Keratinocyte (primary cell): ENCODE measurements around the gene FAM219B.

ENCODE experiments used
- EZH2 ChIP-seq: IDR thresholded peaks from one replicate; pipeline ENCODE4 v1.6.1; 2012; ENCODE audit warnings: inconsistent platforms, mild to moderate bottlenecking, low read length, moderate library complexity
- TF ChIP-seq, protein P1 (sequence below), 3 experiments: IDR thresholded peaks in 1 of 3; conservative IDR thresholded peaks in 1 of 3; optimal IDR thresholded peaks in 1 of 3; 2 replicates in 2 of 3; 3 replicates in 1 of 3; pipeline versions ENCODE3 to v1.5.1; 2011; ENCODE audit warnings: low read length in 3 of 3, mild to moderate bottlenecking in 3 of 3, moderate library complexity in 2 of 3, control low read depth in 1 of 3, inconsistent platforms in 1 of 3; ENCODE audit not compliant: insufficient read depth in 2 of 3; ENCODE audit errors: extremely low read depth in 1 of 3

DNA sequence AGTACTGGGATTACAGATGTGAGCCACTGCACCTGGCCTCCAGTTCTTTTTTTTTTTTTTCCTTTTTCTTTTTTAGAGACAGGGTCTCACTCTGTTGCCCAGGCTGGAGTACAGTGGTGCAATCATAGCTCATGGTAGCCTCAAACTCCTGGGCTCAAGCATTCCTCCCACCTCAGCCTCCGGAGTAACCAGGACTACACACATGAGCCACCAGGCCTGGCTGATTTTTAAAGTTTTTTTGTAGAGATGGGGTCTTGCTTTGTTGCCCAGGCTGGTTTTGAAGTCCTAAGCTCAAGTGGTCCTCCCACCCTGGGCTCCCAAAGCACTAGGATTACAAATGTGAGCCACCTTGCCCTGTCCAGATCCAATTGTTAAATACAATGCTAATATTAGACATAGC, 50.1 kb downstream of the FAM219B start:
- TF ChIP-seq, protein P1, sequence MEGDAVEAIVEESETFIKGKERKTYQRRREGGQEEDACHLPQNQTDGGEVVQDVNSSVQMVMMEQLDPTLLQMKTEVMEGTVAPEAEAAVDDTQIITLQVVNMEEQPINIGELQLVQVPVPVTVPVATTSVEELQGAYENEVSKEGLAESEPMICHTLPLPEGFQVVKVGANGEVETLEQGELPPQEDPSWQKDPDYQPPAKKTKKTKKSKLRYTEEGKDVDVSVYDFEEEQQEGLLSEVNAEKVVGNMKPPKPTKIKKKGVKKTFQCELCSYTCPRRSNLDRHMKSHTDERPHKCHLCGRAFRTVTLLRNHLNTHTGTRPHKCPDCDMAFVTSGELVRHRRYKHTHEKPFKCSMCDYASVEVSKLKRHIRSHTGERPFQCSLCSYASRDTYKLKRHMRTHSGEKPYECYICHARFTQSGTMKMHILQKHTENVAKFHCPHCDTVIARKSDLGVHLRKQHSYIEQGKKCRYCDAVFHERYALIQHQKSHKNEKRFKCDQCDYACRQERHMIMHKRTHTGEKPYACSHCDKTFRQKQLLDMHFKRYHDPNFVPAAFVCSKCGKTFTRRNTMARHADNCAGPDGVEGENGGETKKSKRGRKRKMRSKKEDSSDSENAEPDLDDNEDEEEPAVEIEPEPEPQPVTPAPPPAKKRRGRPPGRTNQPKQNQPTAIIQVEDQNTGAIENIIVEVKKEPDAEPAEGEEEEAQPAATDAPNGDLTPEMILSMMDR (optimal IDR thresholded peaks at IDR 0.05 in 1 of 3, IDR thresholded peaks at IDR 0.05 in 1 of 3, conservative IDR thresholded peaks at IDR 0.05 in 1 of 3; ENCODE audit: extremely low read depth in 1 of 3, insufficient read depth in 2 of 3, low read length in 3 of 3) = no peak
- no peak for TF ChIP-seq EZH2
